Gastroesophageal sphincter (tissue), 4 donors: Measurements from ENCODE around the gene HMGN1. TPM values are rescaled to one million over a fixed set of nuclear protein-coding genes. Genes with fewer than 3 reads are reported as not detected.

ENCODE experiments used
- ATAC-seq: fragments of 150-250 bp; one replicate; pipeline ENCODE4 v1.9.1; 2016; ENCODE audit warnings: mild to moderate bottlenecking, moderate library complexity
- H3K27ac ChIP-seq, 4 donors: fragments of 200-600 bp; sonication (generic) in 3 of 4; 1 replicate in 3 of 4; 2 replicates in 1 of 4; pipeline ENCODE4 v1.5.1; 2016 to 2019
- H3K27me3 ChIP-seq: fragments of 200-600 bp; sonication (generic); one replicate; pipeline ENCODE4 v1.5.1; 2019
- H3K36me3 ChIP-seq, 2 donors: fragments of 200-600 bp; sonication (generic); one replicate each; pipeline ENCODE4 v1.5.1; 2019; ENCODE audit warnings: control low read depth in 1 of 2
- H3K4me1 ChIP-seq, 3 donors: fragments of 200-600 bp; sonication (generic); 1 replicate in 2 of 3; 2 replicates in 1 of 3; pipeline ENCODE4 v1.5.1; 2016 to 2019; ENCODE audit warnings: control low read depth in 2 of 3
- H3K4me3 ChIP-seq, 2 donors: fragments of 200-600 bp; sonication (generic); one replicate each; pipeline ENCODE4 v1.5.1; 2019; ENCODE audit warnings: mild to moderate bottlenecking in 1 of 2, moderate library complexity in 1 of 2
- H3K9me3 ChIP-seq, 3 donors: fragments of 200-600 bp; sonication (generic); one replicate each; pipeline ENCODE4 v1.5.1; 2017 to 2019; ENCODE audit warnings: control low read depth in 2 of 3
- CTCF ChIP-seq, 4 experiments: fragments of 200-600 bp in 2 of 4; fragments of 450-650 bp in 2 of 4; sonication (generic) in 1 of 4; IDR thresholded peaks; one replicate each; pipeline ENCODE4 v1.5.1; 2017 to 2019; ENCODE audit warnings: antibody characterized with exemption in 4 of 4, mild to moderate bottlenecking in 2 of 4, moderate library complexity in 2 of 4
- EP300 ChIP-seq: sonication (generic); formaldehyde crosslinking; IDR thresholded peaks from one replicate; pipeline ENCODE4 v1.6.1; 2017; ENCODE audit warnings: antibody characterized with exemption, mild to moderate bottlenecking
- POLR2A ChIP-seq, 2 donors: fragments of 450-650 bp; IDR thresholded peaks; one replicate each; pipeline ENCODE4 v1.6.1; 2017; ENCODE audit warnings: antibody characterized with exemption in 2 of 2, mild to moderate bottlenecking in 2 of 2, moderate library complexity in 1 of 2
- POLR2AphosphoS5 ChIP-seq: sonication (generic); formaldehyde crosslinking; IDR thresholded peaks from one replicate; pipeline ENCODE4 v1.6.1; 2017; ENCODE audit warnings: antibody characterized with exemption
- WGBS, 2 donors: methylation state at CpG; one replicate each; pipeline ENCODE4 v1.1.5; 2018; ENCODE audit warnings: low coverage in 1 of 2; 5-methylcytosine and 5-hydroxymethylcytosine counted together
- total RNA-seq, 4 donors: library from RNA; depleted of rRNA; stranded (reverse); fragments of >200 nt; gene quantifications; one replicate each; pipeline ENCODE4 v1.1.0, GENCODE V29; 2016

HMGN1 gene
- total RNA-seq, 4 donors from 2014 or later, result 69.0 to 117 (median 80.8) TPM

GRCh38 chr21:39330001-39330400, 18.9 kb downstream of the HMGN1 start:
- H3K4me1 ChIP-seq, result no peaks in the 10 kb centered on the region
- WGBS, 2 donors, result 89 to 92% methylated on average over 4 to 6 of the region's 6 CpGs
- H3K36me3 ChIP-seq, result no peaks in the 10 kb centered on the region
- no peaks in the 10 kb centered on the region for H3K27me3 ChIP-seq
- no peak for TF ChIP-seq POLR2A (IDR thresholded peaks at IDR 0.05)
- no peak for TF ChIP-seq CTCF (IDR thresholded peaks at IDR 0.05)
- no peak overlapping the region for H3K4me3 ChIP-seq
- no peaks in the 10 kb centered on the region for H3K9me3 ChIP-seq
- no peak overlapping the region for H3K27ac ChIP-seq
- ATAC-seq, result no peak

- Histone ChIP-seq H3K9me3 (no peaks in the 10 kb centered on the region), H3K27ac (no peak overlapping the region), H3K36me3 (no peaks in the 10 kb centered on the region), H3K4me3 (no peak overlapping the region), H3K4me1 (no peaks in the 10 kb centered on the region), H3K27me3 (no peaks in the 10 kb centered on the region)
- no peak for TF ChIP-seq POLR2A (IDR thresholded peaks at IDR 0.05)
- ATAC-seq, result no peak
- WGBS, 2 donors, result 96 to 99% methylated on average over 5 of the region's 7 CpGs
Measured at GRCh38 chr21:39327727-39328126, 21.2 kb downstream of the HMGN1 start.

GRCh38 chr21:39326607-39327307, 22.1 kb downstream of the HMGN1 start:
- Histone ChIP-seq H3K27ac (no peak overlapping the region), H3K27me3 (no peaks in the 10 kb centered on the region), H3K4me3 (no peak overlapping the region), H3K4me1 (peaks cover 0 to under 1% (median 0%) of the 10 kb centered on the region in 3 donors), H3K9me3 (no peaks in the 10 kb centered on the region), H3K36me3 (no peaks in the 10 kb centered on the region)
- TF ChIP-seq POLR2A (IDR thresholded peaks at IDR 0.05) (no peak), EP300 (no peak), POLR2AphosphoS5 (no peak), CTCF (IDR thresholded peaks at IDR 0.05) (no peak)
- no peak for ATAC-seq
- WGBS, 2 donors, result 88 to 95% methylated on average over 5 to 7 of the region's 7 CpGs

- H3K27me3 ChIP-seq, result no peaks in the 10 kb centered on the region
- no peaks in the 10 kb centered on the region for H3K36me3 ChIP-seq
- H3K4me1 ChIP-seq, result peaks cover 0 to 14% (median 4%) of the 10 kb centered on the region in 3 donors
- no peak for ATAC-seq
- 88 to 100% methylated on average over 4 of the region's 4 CpGs for WGBS, 2 donors
- no peak for TF ChIP-seq CTCF (IDR thresholded peaks at IDR 0.05)
- no peak for TF ChIP-seq EP300
- TF ChIP-seq POLR2A (IDR thresholded peaks at IDR 0.05), result no peak
- TF ChIP-seq POLR2AphosphoS5, result no peak
- H3K9me3 ChIP-seq, result no peaks in the 10 kb centered on the region
- no peak overlapping the region for H3K4me3 ChIP-seq
- H3K27ac ChIP-seq, result no peak overlapping the region
Measured at GRCh38 chr21:39325458-39325857, 23.4 kb downstream of the HMGN1 start.

- 72% methylated on average over 3 to 5 of the region's 6 CpGs for WGBS, 2 donors
- Histone ChIP-seq H3K27me3 (no peaks in the 10 kb centered on the region), H3K4me1 (peaks cover 5 to 53% (median 14%) of the 10 kb centered on the region in 3 donors), H3K4me3 (no peak overlapping the region), H3K36me3 (no peaks in the 10 kb centered on the region), H3K9me3 (no peaks in the 10 kb centered on the region), H3K27ac (peak overlapping the region; percentile 79 to 97 (median 86))
- no peak for ATAC-seq
- TF ChIP-seq POLR2A (IDR thresholded peaks at IDR 0.05) (no peak), EP300 (no peak), CTCF (IDR thresholded peaks at IDR 0.05) (no peak), POLR2AphosphoS5 (no peak)
Measured at GRCh38 chr21:39321424-39321823, 27.5 kb downstream of the HMGN1 start.
